NCI-H1930 (cell line): ENCODE results near the gene MYD88.

Experiments
- DNase-seq, 2 experiments: peaks; one replicate each; lab custom pipeline; 2025; lab: John Stamatoyannopoulos, UW

Gene MYD88

GRCh38 chr3:38112378-38112761 lies 26.1 kb upstream of the MYD88 start:
- no peak for DNase-seq

GRCh38 chr3:38114052-38114874 lies 24.2 kb upstream of the MYD88 start:
- DNase-seq, result no peak

- no peak for DNase-seq
Measured at GRCh38 chr3:38114875-38115644, 23.4 kb upstream of the MYD88 start.

- no peak for DNase-seq
Measured at GRCh38 chr3:38115645-38116427, 22.6 kb upstream of the MYD88 start.

- DNase-seq, result no peak
Measured at GRCh38 chr3:38116471-38117162, 21.8 kb upstream of the MYD88 start.

- DNase-seq, result no peak
Measured at GRCh38 chr3:38117163-38117716, 21.2 kb upstream of the MYD88 start.

GRCh38 chr3:38117748-38118420 lies 20.6 kb upstream of the MYD88 start:
- peak in 1 of 2 experiments; percentile 2 for DNase-seq

- DNase-seq, result no peak
Measured at GRCh38 chr3:38118421-38119247, 19.8 kb upstream of the MYD88 start.

GRCh38 chr3:38119248-38119544 lies 19.3 kb upstream of the MYD88 start:
- DNase-seq, result no peak

- DNase-seq, result no peak
Measured at GRCh38 chr3:38119821-38120692, 18.4 kb upstream of the MYD88 start.

- DNase-seq, result no peak
Measured at GRCh38 chr3:38120693-38121450, 17.6 kb upstream of the MYD88 start.

- DNase-seq, result no peak
Measured at GRCh38 chr3:38121451-38121831, 17.0 kb upstream of the MYD88 start.

GRCh38 chr3:38121832-38122461 lies 16.5 kb upstream of the MYD88 start:
- DNase-seq, result no peak

- DNase-seq, result no peak
Measured at GRCh38 chr3:38122712-38123290, 15.7 kb upstream of the MYD88 start.

- DNase-seq, result no peak
Measured at GRCh38 chr3:38124324-38125122, 13.9 kb upstream of the MYD88 start.

GRCh38 chr3:38125305-38126120 lies 12.9 kb upstream of the MYD88 start:
- DNase-seq, result no peak
